ENCODE results near the gene SH2D3A. TPM values are rescaled to one million over a fixed set of nuclear protein-coding genes. Genes with fewer than 3 reads are reported as not detected.

The SH2D3A gene
- total and polyA plus RNA-seq, 2 donors (not counting 3 experiments of a cell fraction or from before 2014, with no cell fraction given): 0.04 to 0.53 TPM

- FAIRE-seq: no peak
- no peak overlapping the region for H3K27ac ChIP-seq (ENCODE audit: insufficient read depth, low read depth, low read length)
- BruUV-seq (replicated peaks): no TSS peak
- H3K9me3 ChIP-seq (replicated peaks; ENCODE audit: control insufficient read depth, insufficient read depth, low read length): no peaks in the 10 kb centered on the region
- POLR2A ChIA-PET: no interaction called here
- no peaks in the 10 kb centered on the region for H3K79me2 ChIP-seq (ENCODE audit: control insufficient read depth, insufficient read depth, low read length)
- no peak overlapping the region for H2AFZ ChIP-seq (ENCODE audit: low read depth, low read length)
- H4K20me1 ChIP-seq (replicated peaks; ENCODE audit: control insufficient read depth, extremely low read depth, insufficient read depth, low read length): no peaks in the 10 kb centered on the region
- H3K27me3 ChIP-seq (ENCODE audit: control insufficient read depth in 2 of 2, insufficient read depth in 2 of 2, low read length in 2 of 2): no peaks in the 10 kb centered on the region
- TF ChIP-seq MAX (IDR thresholded peaks at IDR 0.05; ENCODE audit: insufficient read depth, insufficient read length) (no peak), CTCF (IDR thresholded peaks at IDR 0.05; ENCODE audit: extremely low read depth in 1 of 2, insufficient read depth in 1 of 2, low read depth in 1 of 2, low read length in 2 of 2) (no peak), MYC (IDR thresholded peaks at IDR 0.05; ENCODE audit: low read depth, low read length) (no peak), EZH2 (IDR thresholded peaks at IDR 0.05; ENCODE audit: borderline replicate concordance, low read depth, low read length, severe bottlenecking) (no peak), JUN (IDR thresholded peaks at IDR 0.05; ENCODE audit: borderline replicate concordance, insufficient read depth, insufficient read length, low read depth) (no peak), POLR2AphosphoS5 (IDR thresholded peaks at IDR 0.05; ENCODE audit: insufficient read depth, low read depth, low read length) (no peak)
- no peak for DNase-seq (ENCODE audit: low read depth, low spot score)
- H3K4me3 ChIP-seq (replicated peaks in 1 of 3; ENCODE audit: insufficient read depth in 1 of 3, low read depth in 1 of 3, low read length in 3 of 3): no peak overlapping the region
- no peak overlapping the region for H3K9ac ChIP-seq (replicated peaks; ENCODE audit: extremely low read depth, insufficient read depth, low read length)
- CTCF ChIA-PET: interaction anchor here (0.6 to 1.3 kb wide), 3 partner anchors 18 to 109 kb away, joined by 3 to 5 read pairs (median 3); no protein-coding TSS in a partner anchor
- no peak overlapping the region for H3K4me2 ChIP-seq (ENCODE audit: insufficient read depth, low read length)
- dilution Hi-C loops (cut with MboI; ENCODE audit: extremely low pct_ligation_motif_present, low sequenced_read_pairs) (no loop called here), intact Hi-C loops (cut with micrococcal nuclease) (no loop called here)
- no peaks in the 10 kb centered on the region for H3K9me1 ChIP-seq (replicated peaks; ENCODE audit: control insufficient read depth, extremely low read depth, insufficient read depth, low read length)
- H3K4me1 ChIP-seq (ENCODE audit: control insufficient read depth, extremely low read depth, insufficient read depth, low read length): peaks cover 8% of the 10 kb centered on the region
- peaks cover 3 to 8% of the 10 kb centered on the region in 2 experiments for H3K36me3 ChIP-seq (ENCODE audit: control insufficient read depth in 2 of 2, extremely low read depth in 1 of 2, insufficient read depth in 2 of 2, low read length in 2 of 2)
These were observed 13.1 kb downstream of the SH2D3A start for GRCh38 chr19:6754136-6754535.
